HCT116 (cell line): Measurements from ENCODE around the gene IL17RE. TPM values are rescaled to one million over a fixed set of nuclear protein-coding genes. Genes with fewer than 3 reads are reported as not detected.

Source experiments
- total RNA-seq: library from RNA; stranded (reverse); gene quantifications from one replicate; pipeline ENCODE4 v1.2.1, GENCODE V29; 2021; ENCODE audit not compliant: unreplicated experiment

Gene IL17RE
- total RNA-seq, 1 experiment from 2014 or later, result 14.3 TPM

Other genes starting within 250 kb of the IL17RE start
- gene CPNE9, start 199.0 kb upstream of the IL17RE start, total RNA-seq, result 0.98 TPM
- gene BRPF1, start 171.1 kb upstream of the IL17RE start, total RNA-seq, result 23.6 TPM
- 16.3 TPM for gene OGG1, start 152.9 kb upstream of the IL17RE start, total RNA-seq
- gene CAMK1, start 132.9 kb upstream of the IL17RE start, total RNA-seq, result 19.7 TPM
- 72.0 TPM for gene TADA3, start 110.4 kb upstream of the IL17RE start, total RNA-seq
- gene ARPC4, start 109.8 kb upstream of the IL17RE start, total RNA-seq, result 110 TPM
- 40.3 TPM for gene TTLL3, start 92.6 kb upstream of the IL17RE start, total RNA-seq
- 58.0 TPM for gene RPUSD3, start 58.8 kb upstream of the IL17RE start, total RNA-seq
- not detected for gene CIDEC, start 22.6 kb upstream of the IL17RE start, total RNA-seq
- gene JAGN1, start 12.2 kb upstream of the IL17RE start, total RNA-seq, result 33.4 TPM
- gene IL17RC, start 14.2 kb downstream of the IL17RE start, total RNA-seq, result 17.6 TPM
- gene CRELD1, start 31.0 kb downstream of the IL17RE start, total RNA-seq, result 18.7 TPM
- 0.96 TPM for gene PRRT3, start 49.6 kb downstream of the IL17RE start, total RNA-seq
- gene EMC3, start 84.0 kb downstream of the IL17RE start, total RNA-seq, result 12.4 TPM
- 50.0 TPM for gene FANCD2, start 123.6 kb downstream of the IL17RE start, total RNA-seq
- gene FANCD2OS, start 205.4 kb downstream of the IL17RE start, total RNA-seq, result not detected
- gene BRK1, start 212.8 kb downstream of the IL17RE start, total RNA-seq, result 93.4 TPM
- gene VHL, start 238.9 kb downstream of the IL17RE start, total RNA-seq, result 56.1 TPM